ES-I3 (cell line): Measurements from ENCODE around the gene PPP1R12B.
"Not testable (repeated sequence)": the region's sequence is repeated elsewhere in the genome, so short reads cannot be mapped to it uniquely, and the experiment has no call there.

Experiments used
- H3K36me3 ChIP-seq: 2 replicates; pipeline ENCODE4 v1.6.1; 2013; ENCODE audit warnings: mild to moderate bottlenecking, low read length, control low read depth, moderate library complexity; ENCODE audit not compliant: insufficient read depth
- H3K4me1 ChIP-seq: 2 replicates; pipeline ENCODE4 v1.6.1; 2013; ENCODE audit warnings: mild to moderate bottlenecking, control low read depth, low read length; ENCODE audit not compliant: insufficient read depth
- H3K9ac ChIP-seq: 2 replicates; pipeline ENCODE4 v1.6.1; 2013; ENCODE audit warnings: low read depth, mild to moderate bottlenecking, low read length, moderate library complexity
- H3K9me3 ChIP-seq: 2 replicates; pipeline ENCODE4 v1.6.1; 2013; ENCODE audit warnings: mild to moderate bottlenecking, low read length, moderate library complexity; ENCODE audit not compliant: control insufficient read depth, insufficient read depth

Gene PPP1R12B

DNA sequence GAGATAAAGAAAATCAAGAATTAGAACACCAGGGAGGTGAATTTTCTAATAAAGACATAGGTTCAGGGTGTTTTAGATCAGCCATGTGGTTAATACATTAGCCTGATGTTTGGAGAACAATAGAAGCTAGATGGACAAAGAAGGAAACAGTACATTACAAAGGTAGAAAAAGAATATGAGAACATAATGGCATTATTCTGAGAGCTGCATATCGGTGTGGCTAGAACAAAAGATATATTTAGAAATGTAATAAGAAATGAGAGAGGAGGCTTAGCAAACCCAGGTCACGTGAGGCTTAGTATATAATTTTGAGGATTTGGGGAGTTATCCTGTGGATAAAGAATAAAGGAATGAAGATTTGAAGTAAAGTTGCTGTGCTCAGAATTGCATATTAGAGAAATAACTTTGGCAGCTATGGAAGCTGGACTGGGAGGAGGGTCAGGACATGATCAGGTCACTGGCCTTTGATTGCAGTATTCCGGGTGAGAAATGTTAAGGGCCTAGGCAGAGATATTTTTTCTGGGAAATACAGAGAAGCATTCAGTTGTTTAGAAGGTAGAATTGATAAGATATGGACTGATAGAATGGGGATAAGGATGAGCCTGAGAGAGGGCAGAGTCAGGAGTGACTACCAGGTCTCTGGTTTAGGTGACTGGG lies 197.3 kb downstream of the PPP1R12B start:
- H3K9ac ChIP-seq, H3K4me1 ChIP-seq, H3K36me3 ChIP-seq, H3K9me3 ChIP-seq: not testable (repeated sequence)

DNA sequence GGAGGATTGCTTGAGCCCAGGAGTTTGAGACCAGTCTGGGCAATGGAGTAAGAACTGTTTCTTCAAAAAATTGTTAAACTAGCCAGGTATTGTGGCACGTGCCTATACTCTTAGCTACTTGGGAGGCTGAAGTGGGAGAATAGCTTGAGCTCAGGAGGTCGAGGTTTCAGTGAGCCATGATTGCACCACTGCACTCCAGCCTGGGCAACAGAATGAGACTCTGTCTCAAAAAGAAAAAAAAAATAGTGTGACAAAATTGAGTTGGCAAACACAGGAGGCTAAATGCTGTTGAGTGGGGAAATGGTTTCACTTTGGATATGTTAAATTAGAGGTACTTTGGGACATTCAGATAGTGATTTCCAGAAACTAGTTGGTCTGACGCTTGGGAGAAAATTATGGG lies 197.9 kb downstream of the PPP1R12B start:
- H3K36me3 ChIP-seq, H3K9ac ChIP-seq, H3K9me3 ChIP-seq, H3K4me1 ChIP-seq: not testable (repeated sequence)

DNA sequence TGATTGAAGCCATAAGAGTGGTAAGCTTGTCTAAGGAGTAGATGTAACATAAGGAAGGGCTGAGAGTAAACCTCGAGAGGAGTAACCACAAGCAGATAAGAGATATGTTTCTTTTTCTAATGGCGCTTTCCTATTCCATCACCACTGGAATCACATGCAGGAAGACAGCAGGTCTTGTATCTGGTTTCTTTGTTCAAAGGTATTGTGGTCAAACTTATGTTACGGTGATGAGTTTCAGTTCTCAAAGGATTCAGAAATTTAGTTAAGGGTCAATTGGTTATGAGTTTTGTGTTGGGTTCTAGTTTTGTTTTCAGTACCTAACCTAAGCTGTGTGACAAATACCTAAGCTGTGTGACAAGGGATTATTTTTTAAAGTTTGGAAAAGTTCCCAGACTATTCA lies 198.3 kb downstream of the PPP1R12B start:
- H3K9me3 ChIP-seq, H3K36me3 ChIP-seq, H3K9ac ChIP-seq, H3K4me1 ChIP-seq: not testable (repeated sequence)

DNA sequence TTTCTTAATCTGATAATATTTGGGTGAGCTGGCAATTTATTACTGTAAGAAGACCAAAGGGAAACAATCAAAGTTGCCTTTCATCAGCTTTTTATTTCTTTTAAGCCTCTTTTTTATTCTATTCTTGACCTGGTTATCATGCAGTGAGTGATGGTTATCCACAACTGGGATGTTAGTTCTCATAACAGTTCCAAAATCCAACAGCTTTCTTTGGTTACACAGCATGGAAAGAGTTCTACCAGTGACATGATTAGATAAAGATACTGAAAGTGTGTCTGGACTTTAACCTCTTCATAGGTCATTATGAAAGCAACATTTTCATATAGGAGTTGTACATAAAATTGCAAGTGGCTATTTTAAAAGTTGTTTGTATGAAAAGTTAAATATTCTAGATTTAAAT lies 198.7 kb downstream of the PPP1R12B start:
- no peaks in the 10 kb centered on the region for H3K4me1 ChIP-seq
- no peaks in the 10 kb centered on the region for H3K36me3 ChIP-seq
- H3K9me3 ChIP-seq: no peaks in the 10 kb centered on the region
- no peak overlapping the region for H3K9ac ChIP-seq

DNA sequence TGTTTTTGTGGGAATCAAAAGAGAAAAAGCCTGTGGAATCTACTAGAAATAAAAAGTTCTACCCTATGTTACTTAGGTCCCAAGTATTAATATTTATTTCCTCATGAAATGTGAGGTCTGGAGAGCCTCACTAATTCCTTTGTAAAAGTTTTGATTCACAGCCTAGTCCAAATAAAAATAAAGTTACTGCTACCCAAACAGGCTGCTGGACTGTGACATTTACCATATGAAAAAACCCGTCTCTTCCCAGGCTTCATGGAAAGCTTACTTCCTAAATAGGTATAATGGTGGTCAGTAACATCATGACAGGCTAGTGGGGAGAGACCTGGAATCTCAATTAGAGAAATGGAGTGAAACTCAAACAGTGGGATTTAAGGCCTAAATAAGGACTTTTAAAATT lies 201.6 kb downstream of the PPP1R12B start:
- H3K36me3 ChIP-seq, H3K9me3 ChIP-seq, H3K4me1 ChIP-seq, H3K9ac ChIP-seq: not testable (repeated sequence)

DNA sequence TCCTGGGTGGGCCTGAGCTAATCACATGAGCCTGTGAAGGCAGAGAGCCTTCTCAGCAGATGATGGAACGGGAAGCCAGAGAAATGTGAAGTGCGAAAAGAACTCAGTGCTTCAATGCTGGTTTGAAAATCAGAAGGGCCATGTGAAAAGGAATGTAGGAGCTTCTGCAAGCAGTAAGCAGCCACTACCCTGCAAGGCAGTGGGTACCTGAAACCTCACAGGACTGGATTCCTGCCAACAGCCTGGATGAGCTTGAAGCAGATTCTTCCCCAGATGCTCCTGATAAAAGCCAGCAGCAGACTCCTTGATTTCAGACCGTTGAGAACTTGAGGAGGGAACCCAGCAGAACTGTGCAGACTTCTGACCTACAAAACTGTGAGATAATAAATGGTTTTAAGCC lies 203.2 kb downstream of the PPP1R12B start:
- Histone ChIP-seq H3K9ac (no peak overlapping the region), H3K9me3 (no peaks in the 10 kb centered on the region), H3K4me1 (peaks cover 2% of the 10 kb centered on the region; the same call in 1 of the 2 replicates), H3K36me3 (no peaks in the 10 kb centered on the region)

DNA sequence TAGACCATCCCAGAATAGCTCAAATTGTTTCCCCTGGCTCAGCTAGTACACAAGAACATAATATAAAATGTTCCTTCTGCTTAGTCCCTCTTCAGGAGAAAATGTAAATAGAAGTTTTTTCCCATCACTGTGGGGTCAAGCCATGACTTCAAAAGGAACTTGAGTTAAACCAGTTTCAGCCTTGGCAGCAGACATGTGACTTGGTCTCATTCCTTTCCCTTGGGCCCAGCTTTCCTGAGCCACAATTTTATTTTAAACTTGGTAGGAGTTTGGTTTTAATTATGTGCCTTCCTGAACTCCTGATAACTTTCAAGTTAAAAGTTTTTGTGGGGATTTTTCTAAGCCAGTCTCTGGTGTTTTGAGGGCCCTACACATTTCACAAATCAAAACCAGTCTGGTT lies 204.1 kb downstream of the PPP1R12B start:
- not testable (repeated sequence) for H3K36me3 ChIP-seq, H3K4me1 ChIP-seq, H3K9ac ChIP-seq, H3K9me3 ChIP-seq

DNA sequence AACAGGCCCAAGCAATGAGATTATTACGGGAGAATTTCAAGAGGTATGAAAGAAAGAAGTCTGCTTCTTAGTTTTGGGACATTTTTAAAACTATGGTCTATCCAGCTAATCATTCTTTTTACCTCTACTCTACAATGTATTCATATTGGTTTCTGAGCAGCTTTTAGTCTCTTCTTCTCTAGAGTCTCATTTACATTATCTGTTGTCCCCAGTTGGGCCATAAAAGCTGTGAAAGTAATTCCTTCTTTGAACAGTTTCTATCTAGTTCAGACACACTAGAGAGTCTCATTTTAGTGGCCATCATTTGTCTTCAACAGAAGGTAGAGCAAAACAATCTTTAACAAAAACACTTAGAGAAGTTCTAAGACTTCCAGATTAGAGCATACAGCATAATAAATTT lies 204.6 kb downstream of the PPP1R12B start:
- H3K36me3 ChIP-seq, H3K9me3 ChIP-seq, H3K4me1 ChIP-seq, H3K9ac ChIP-seq: not testable (repeated sequence)

DNA sequence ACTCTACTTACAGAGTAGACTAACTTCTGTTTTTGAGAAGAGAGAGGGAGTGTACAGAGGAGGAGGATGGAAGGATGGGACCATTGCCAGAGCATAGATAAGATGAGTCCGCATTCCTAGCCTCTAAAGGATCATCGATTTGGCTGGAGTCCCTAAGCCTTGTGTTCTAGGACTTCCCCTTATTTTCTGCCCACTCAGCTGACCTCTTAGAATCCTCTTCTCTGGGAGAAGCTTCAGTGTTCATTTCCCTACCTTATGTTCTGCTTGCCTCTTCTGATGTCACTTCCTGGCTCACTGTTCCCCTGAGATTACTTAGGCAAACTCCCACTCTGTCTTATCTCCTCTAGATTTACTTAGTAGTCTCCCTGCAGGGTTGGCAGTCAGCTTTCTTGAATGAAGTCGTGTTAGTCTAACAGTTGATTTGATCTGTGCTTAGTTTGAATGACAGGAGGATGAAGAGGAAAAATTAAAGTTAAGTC lies 205.1 kb downstream of the PPP1R12B start:
- Histone ChIP-seq H3K36me3 (no peaks in the 10 kb centered on the region), H3K9me3 (no peaks in the 10 kb centered on the region), H3K4me1 (peaks cover 3% of the 10 kb centered on the region; the same call in 1 of the 2 replicates), H3K9ac (no peak overlapping the region)

DNA sequence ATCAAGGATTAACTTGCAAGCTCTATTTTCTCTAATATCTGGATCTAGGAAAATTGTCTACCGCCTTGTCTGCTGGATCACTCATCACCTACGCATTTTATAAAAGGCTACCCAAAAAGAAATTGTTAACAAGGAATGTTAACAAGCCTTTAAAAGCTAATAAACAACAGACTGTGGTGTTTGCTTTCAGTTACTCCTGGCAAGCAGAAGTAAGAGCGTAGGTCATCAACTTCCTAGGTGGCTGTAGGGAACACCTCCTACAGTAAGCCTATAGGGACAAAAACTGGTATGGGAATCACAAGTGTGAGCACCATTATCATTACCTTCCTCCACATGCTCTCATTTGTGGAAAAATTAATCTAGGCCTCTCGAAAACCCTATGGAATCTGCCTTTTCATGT lies 206.1 kb downstream of the PPP1R12B start:
- not testable (repeated sequence) for H3K4me1 ChIP-seq, H3K9me3 ChIP-seq, H3K36me3 ChIP-seq, H3K9ac ChIP-seq

DNA sequence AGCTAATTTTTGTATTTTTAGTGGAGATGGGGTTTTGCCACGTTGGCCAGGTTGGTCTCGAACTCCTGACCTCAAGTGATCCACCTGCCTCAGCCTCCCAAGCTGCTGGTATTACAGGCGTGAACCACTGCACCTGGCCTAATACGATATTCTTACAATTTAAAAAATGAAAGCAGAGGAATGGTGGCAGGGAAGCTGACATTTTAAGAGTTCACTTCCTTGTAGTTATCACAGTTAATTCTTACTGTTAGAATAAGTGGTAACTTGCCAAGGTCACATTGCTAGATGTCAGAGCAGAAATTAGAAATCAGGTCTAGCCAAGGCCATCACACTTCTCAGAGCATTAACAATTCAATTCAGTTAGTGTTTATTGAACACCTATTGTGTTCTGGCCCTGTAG lies 207.5 kb downstream of the PPP1R12B start:
- not testable (repeated sequence) for H3K9me3 ChIP-seq, H3K36me3 ChIP-seq, H3K4me1 ChIP-seq, H3K9ac ChIP-seq

DNA sequence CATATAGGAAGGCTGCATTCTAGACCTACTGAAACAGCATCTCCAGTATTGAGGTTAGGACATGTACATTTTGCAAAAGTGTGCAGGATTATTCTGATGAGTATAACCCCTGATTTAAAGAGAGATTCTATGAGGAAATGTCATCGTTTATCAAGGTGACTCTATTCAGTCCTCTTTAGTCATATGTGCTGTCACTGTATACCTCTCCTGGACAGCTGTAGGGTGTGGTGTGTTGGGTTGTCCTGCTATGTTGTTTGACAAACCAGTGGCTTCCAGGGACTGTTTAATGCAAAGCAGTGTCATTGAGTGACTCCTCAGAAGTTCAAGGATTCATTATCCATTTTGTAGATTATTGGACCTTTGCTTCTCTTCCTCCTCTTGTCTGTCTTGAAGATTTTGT lies 209.2 kb downstream of the PPP1R12B start:
- H3K4me1 ChIP-seq: peaks cover 16% of the 10 kb centered on the region
- not testable (repeated sequence) for H3K9ac ChIP-seq, H3K9me3 ChIP-seq, H3K36me3 ChIP-seq

DNA sequence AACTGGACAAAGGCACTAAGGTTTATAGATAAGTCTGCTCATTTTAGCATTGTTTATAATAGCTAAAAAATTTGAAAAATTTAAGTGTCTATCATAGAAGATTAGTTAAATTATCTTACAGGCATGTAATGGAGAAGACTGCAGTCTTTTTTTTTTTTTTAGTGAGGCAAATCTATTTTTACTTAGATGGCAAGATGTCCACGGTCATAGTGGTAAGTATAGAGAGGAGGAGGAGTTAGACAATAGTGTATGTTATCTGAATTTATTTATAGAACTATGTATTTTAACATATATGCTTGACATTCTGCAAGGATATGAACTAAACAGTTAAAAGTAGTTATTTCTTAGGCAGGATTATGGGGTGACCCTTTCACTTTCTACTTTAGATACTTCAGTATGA lies 212.7 kb downstream of the PPP1R12B start:
- H3K9me3 ChIP-seq: no peaks in the 10 kb centered on the region
- no peak overlapping the region for H3K9ac ChIP-seq
- no peaks in the 10 kb centered on the region for H3K36me3 ChIP-seq
- H3K4me1 ChIP-seq: peaks cover 33% of the 10 kb centered on the region

DNA sequence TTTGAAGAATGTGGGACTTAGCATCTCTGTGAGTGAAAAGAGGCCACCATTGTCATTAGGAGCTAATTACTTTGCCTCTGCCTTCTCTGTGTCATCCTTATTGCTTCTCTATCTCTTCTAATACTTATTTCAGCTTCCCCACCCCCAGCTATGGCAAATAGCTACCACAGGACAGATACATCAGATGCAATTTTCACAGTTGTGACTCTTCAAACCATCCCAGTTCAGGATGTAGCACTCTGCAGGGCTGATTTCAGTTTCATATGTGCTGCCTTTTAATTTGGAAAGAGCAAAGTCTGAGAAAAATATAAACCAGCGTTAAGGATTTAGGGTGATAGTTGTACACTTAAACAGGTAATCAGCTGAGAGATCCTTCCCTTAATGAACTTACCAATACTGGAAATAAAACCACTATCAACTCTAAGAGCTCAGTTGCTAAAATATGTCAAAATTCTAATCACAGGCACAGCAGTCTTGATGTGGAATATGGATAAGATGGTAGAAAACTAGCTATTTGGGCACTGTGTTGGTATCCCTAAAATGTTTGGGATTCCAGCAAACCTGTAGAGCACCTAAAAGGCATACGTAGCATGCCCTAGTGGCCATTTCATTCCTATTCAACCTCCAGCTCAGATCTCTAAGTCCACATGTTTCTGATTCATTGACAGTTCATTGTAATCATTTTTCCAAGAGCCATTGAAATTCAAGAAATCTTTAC lies 213.4 kb downstream of the PPP1R12B start:
- Histone ChIP-seq H3K9ac (no peak overlapping the region), H3K9me3 (no peaks in the 10 kb centered on the region), H3K4me1 (peaks cover 36% of the 10 kb centered on the region), H3K36me3 (no peaks in the 10 kb centered on the region)

DNA sequence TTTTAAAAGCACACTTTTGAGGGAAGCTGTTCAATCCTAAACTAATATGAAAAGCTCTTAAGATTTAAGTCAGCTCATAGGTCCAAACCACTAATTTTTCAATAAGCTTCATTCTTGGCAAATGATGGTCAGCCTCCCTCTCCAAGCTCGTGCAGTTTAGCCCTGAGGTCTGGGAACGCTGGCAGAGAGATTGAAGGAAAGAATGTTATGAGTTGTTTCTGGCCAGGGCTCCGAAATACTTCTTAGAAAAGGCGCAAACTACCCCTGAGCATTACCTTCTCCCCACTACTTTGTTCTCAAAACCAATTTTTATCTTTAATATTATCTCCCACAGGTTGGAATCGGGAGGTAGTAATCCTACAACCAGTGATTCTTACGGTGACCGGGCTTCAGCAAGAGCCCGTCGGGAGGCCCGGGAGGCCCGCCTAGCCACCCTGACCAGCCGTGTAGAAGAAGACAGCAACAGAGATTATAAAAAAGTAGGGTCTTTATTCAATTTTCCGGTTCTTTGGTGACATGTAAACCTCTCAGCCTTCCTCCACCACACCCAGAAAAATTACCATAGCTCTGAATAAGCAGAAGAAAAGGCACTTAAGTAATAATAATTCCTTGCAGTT lies 214.1 kb downstream of the PPP1R12B start:
- no peaks in the 10 kb centered on the region for H3K9me3 ChIP-seq
- no peak overlapping the region for H3K9ac ChIP-seq
- H3K36me3 ChIP-seq: no peaks in the 10 kb centered on the region
- H3K4me1 ChIP-seq: peaks cover 43% of the 10 kb centered on the region
